Skeletal muscle tissue (tissue), 4 donors: ENCODE data around the gene GALP. TPM values are rescaled to one million over a fixed set of nuclear protein-coding genes. Genes with fewer than 3 reads are reported as not detected.
"Not testable (repeated sequence)": the region's sequence is repeated elsewhere in the genome, so short reads cannot be mapped to it uniquely, and the experiment has no call there.

Experiments
- H3K27ac ChIP-seq: one replicate; pipeline ENCODE4 v1.7.0; 2013; ENCODE audit warnings: mild to moderate bottlenecking, low read depth, low read length, inconsistent platforms
- H3K27me3 ChIP-seq, 3 donors: one replicate each; pipeline ENCODE4 v1.7.0; 2013; ENCODE audit warnings: low read length in 3 of 3; ENCODE audit not compliant: control insufficient read depth in 3 of 3, insufficient read depth in 3 of 3
- H3K36me3 ChIP-seq, 3 donors: one replicate each; pipeline ENCODE4 v1.7.0; 2013; ENCODE audit warnings: low read length in 3 of 3; ENCODE audit not compliant: control insufficient read depth in 3 of 3, insufficient read depth in 3 of 3
- H3K4me1 ChIP-seq, 3 donors: one replicate each; pipeline ENCODE4 v1.7.0; 2013; ENCODE audit warnings: low read length in 3 of 3, mild to moderate bottlenecking in 3 of 3; ENCODE audit not compliant: control insufficient read depth in 3 of 3, insufficient read depth in 3 of 3
- H3K4me3 ChIP-seq, 3 donors: one replicate each; pipeline ENCODE4 v1.7.0; 2013; ENCODE audit warnings: low read length in 3 of 3
- H3K9ac ChIP-seq, 3 donors: one replicate each; pipeline ENCODE4 v1.7.0; 2013; ENCODE audit warnings: low read length in 3 of 3, mild to moderate bottlenecking in 3 of 3, moderate library complexity in 2 of 3, low read depth in 1 of 3
- H3K9me3 ChIP-seq, 3 donors: one replicate each; pipeline ENCODE4 v1.7.0; 2013; ENCODE audit warnings: low read length in 3 of 3; ENCODE audit not compliant: control insufficient read depth in 3 of 3
- total RNA-seq: library from RNA; depleted of rRNA; stranded (reverse); fragments of >200 nt; gene quantifications from one replicate; pipeline ENCODE4 v1.2.3, GENCODE V29; 2014
- donor health status: Osteomylitis.

GALP gene
- total RNA-seq, 1 donor from 2014 or later, result not detected

- no peaks in the 10 kb centered on the region for H3K9me3 ChIP-seq
These were observed 16.7 kb upstream of the GALP start for GRCh38 chr19:56159009-56159559.

GRCh38 chr19:56159622-56160271, 16.1 kb upstream of the GALP start:
- Histone ChIP-seq H3K9me3 (no peaks in the 10 kb centered on the region), H3K4me3 (no peak overlapping the region), H3K27ac (no peak overlapping the region), H3K4me1 (no peaks in the 10 kb centered on the region), H3K9ac (no peak overlapping the region), H3K36me3 (peaks cover 28 to 38% (median 35%) of the 10 kb centered on the region in 3 donors), H3K27me3 (no peaks in the 10 kb centered on the region)

More at GRCh38 chr19:56159009-56159559, 16.7 kb upstream of the GALP start:
- Histone ChIP-seq H3K4me3 (no peak overlapping the region), H3K36me3 (peaks cover 31 to 41% (median 38%) of the 10 kb centered on the region in 3 donors), H3K27ac (no peak overlapping the region), H3K4me1 (no peaks in the 10 kb centered on the region), H3K9ac (no peak overlapping the region), H3K27me3 (no peaks in the 10 kb centered on the region)

DNA sequence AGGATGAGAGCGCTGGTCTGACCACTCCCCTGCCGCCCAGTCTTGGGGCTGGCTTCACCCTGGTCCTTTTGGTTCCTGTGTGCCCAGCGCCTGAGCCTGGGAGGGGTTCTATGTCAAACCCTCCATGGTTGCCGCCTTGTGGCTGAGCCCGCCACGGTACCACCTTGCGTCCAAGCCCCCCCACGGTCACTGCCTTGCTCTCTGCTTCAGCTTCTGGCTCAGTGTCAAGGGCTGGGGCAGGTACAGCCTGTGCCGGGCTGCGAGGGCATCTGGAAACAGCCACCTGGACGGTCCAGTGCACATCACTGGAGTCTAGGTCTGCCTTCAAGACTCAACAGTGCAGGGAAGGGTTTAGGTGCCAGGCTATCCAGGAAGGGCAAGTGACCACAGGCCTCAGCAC, 14.3 kb upstream of the GALP start:
- Histone ChIP-seq H3K36me3 (peaks cover 22 to 25% (median 22%) of the 10 kb centered on the region in 3 donors), H3K27me3 (no peaks in the 10 kb centered on the region), H3K4me1 (no peaks in the 10 kb centered on the region), H3K9ac (no peak overlapping the region), H3K4me3 (no peak overlapping the region), H3K9me3 (no peaks in the 10 kb centered on the region), H3K27ac (no peak overlapping the region)

- no peaks in the 10 kb centered on the region for H3K4me1 ChIP-seq
- H3K9me3 ChIP-seq, result no peaks in the 10 kb centered on the region
- peaks cover 22 to 25% (median 22%) of the 10 kb centered on the region in 3 donors for H3K36me3 ChIP-seq
- no peak overlapping the region for H3K27ac ChIP-seq
- no peak overlapping the region for H3K4me3 ChIP-seq
- no peak overlapping the region for H3K9ac ChIP-seq
- no peaks in the 10 kb centered on the region for H3K27me3 ChIP-seq
These were observed 13.6 kb upstream of the GALP start for GRCh38 chr19:56162258-56162657.

DNA sequence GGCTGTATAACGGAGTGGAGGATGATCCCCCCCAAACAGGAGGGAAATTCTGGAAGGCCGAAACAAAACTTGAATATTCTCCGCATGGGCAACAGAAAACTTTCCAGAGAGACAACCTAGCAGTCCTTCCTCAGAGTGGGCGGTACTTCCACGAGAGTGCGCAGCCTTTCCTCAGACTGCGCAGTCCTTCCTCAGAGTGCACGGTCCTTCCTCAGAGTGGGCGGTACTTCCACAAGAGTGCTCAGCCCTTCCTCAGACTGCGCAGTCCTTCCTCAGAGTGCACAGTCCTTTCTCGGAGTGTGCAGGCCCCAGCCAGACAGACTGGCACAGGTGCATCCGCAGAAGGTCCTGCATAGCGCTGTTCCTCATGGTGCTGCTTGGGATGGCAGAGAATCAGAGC, 12.7 kb upstream of the GALP start:
- Histone ChIP-seq H3K36me3 (peaks cover 19 to 24% (median 22%) of the 10 kb centered on the region in 3 donors), H3K4me1 (no peaks in the 10 kb centered on the region)

DNA sequence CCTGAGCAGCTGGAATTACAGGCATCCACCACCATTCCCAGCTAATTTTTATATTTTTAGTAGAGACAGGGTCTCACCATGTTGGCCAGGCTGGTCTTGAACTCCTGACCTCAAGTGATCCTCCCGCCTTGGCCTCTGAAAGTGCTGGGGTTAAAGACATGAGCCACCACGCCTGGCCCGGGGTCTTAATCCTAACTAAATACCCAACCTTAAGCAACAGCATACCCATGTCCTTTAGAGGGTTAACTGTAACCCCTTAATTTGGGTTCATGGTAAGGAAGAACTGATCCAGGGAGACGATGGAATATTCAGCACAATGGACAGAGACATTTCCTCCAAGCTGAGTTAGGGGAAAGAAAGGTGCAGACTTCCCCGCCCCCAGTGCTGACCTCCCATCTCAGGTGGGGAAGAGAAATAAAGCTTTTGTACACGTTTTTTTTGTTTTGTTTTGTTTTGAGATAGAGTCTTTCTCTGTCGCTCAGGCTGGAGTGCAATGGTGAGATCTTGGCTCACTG, 8.7 kb upstream of the GALP start:
- Histone ChIP-seq H3K27me3 (peaks cover 0 to 2% (median 0%) of the 10 kb centered on the region in 3 donors), H3K4me1 (no peaks in the 10 kb centered on the region), H3K9ac (no peak overlapping the region), H3K9me3 (no peaks in the 10 kb centered on the region), H3K4me3 (no peak overlapping the region), H3K36me3 (no peaks in the 10 kb centered on the region), H3K27ac (no peak overlapping the region)

More for the DNA sequence above, 12.7 kb upstream of the GALP start:
- H3K9ac ChIP-seq, result no peak overlapping the region
- H3K4me3 ChIP-seq, result no peak overlapping the region
- no peaks in the 10 kb centered on the region for H3K27me3 ChIP-seq
- H3K9me3 ChIP-seq, result no peaks in the 10 kb centered on the region
- no peak overlapping the region for H3K27ac ChIP-seq

- Histone ChIP-seq H3K27me3 (peaks cover 9 to 16% (median 13%) of the 10 kb centered on the region in 3 donors), H3K27ac (no peak overlapping the region), H3K4me3 (no peak overlapping the region)
These were observed 5.5 kb upstream of the GALP start for GRCh38 chr19:56170261-56170660.

DNA sequence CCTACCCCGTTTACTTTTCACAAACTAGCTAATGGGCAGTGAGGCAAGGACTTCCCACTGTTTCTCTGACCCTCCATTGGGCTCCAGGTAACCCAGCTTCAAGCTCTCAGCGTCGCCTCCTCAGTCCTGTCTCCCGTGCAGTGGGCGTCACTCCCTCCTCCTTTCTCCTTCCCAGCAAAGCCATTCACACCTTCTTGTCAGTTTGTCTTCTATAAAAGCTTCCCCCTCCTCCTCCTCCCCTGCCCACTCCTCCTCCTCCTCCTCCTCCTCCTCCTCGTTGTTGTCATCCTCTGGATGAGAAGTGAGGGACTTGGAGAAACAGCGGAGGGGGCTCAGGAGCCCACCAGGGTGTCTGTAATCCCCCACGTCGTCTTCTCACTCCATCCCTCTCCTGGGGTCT, 1.7 kb upstream of the GALP start:
- H3K27ac ChIP-seq, result no peak overlapping the region
- H3K4me1 ChIP-seq, result no peaks in the 10 kb centered on the region
- H3K4me3 ChIP-seq, result no peak overlapping the region
- H3K27me3 ChIP-seq, result peaks cover 27 to 32% (median 27%) of the 10 kb centered on the region in 3 donors
- no peaks in the 10 kb centered on the region for H3K36me3 ChIP-seq
- H3K9me3 ChIP-seq, result no peaks in the 10 kb centered on the region
- no peak overlapping the region for H3K9ac ChIP-seq

More at GRCh38 chr19:56170261-56170660, 5.5 kb upstream of the GALP start:
- H3K4me1 ChIP-seq, result no peaks in the 10 kb centered on the region
- H3K9me3 ChIP-seq, result no peaks in the 10 kb centered on the region
- H3K9ac ChIP-seq, result no peak overlapping the region
- no peaks in the 10 kb centered on the region for H3K36me3 ChIP-seq

DNA sequence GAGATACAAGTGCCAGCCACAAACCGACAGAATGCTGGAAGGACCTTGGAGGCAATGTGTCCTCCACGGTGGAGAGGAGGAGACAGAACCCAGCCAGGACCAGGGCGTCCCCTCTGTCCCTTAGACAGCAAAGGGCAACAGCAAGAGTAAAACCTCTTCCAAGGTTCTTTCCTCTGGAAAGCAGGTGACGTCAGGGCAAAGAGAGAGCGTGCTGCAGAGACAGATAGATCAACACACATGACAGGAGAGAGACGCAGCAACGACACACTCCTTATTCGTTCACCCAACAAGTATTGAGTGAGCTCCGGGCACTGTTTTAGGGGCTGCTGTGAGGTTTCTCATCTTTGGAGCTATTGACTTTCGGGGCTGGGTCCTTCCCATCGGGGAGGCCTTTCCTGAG, 1.3 kb upstream of the GALP start:
- no peak overlapping the region for H3K4me3 ChIP-seq
- peaks cover 27 to 32% (median 27%) of the 10 kb centered on the region in 3 donors for H3K27me3 ChIP-seq
- no peak overlapping the region for H3K9ac ChIP-seq
- no peaks in the 10 kb centered on the region for H3K36me3 ChIP-seq
- H3K4me1 ChIP-seq, result no peaks in the 10 kb centered on the region
- H3K9me3 ChIP-seq, result no peaks in the 10 kb centered on the region
- H3K27ac ChIP-seq, result no peak overlapping the region

DNA sequence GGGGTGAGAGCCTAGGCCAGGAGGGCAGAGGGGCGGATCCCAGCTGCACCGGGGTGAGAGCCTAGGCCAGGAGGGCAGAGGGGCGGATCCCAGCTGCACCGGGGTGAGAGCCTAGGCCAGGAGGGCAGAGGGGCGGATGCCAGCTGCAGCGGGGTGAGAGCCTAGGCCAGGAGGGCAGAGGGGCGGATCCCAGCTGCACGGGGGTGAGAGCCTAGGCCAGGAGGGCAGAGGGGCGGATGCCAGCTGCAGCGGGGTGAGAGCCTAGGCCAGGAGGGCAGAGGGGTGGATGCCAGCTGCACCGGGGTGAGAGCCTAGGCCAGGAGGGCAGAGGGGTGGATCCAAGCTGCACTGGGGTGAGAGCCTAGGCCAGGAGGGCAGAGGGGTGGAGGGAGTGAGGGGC, 502 bp downstream of the GALP start:
- not testable (repeated sequence) for H3K27ac ChIP-seq, H3K4me1 ChIP-seq, H3K9ac ChIP-seq, H3K4me3 ChIP-seq, H3K9me3 ChIP-seq, H3K36me3 ChIP-seq
- H3K27me3 ChIP-seq, result peaks cover 25 to 32% (median 27%) of the 10 kb centered on the region in 3 donors
